ENCODE results near the gene SLC10A1. TPM values are rescaled to one million over a fixed set of nuclear protein-coding genes. Genes with fewer than 3 reads are reported as not detected.
A peak's percentile ranks its signal among the peaks of the same experiment; 100 is the strongest.

Gene SLC10A1
- total and polyA plus RNA-seq, 5 donors from 2014 or later, result 0.17 to 0.39 (median 0.21) TPM; not detected in 2

GRCh38 chr14:69794791-69795190, 2.2 kb downstream of the SLC10A1 start:
- H3K27me3 ChIP-seq (ENCODE audit: control insufficient read depth, insufficient read depth, low read length), result no peaks in the 10 kb centered on the region
- DNase-seq (no peak), ATAC-seq (ENCODE audit: low read depth in 2 of 2) (no peak)
- Mint-ChIP-seq H3K4me1 (no peaks in the 10 kb centered on the region), H3K9me3 (no peaks in the 10 kb centered on the region), H3K4me3 (no peak overlapping the region), H3K27ac (no peak overlapping the region), H3K36me3 (no peaks in the 10 kb centered on the region), H3K27me3 (peaks cover 8% of the 10 kb centered on the region)
- H3K9me3 ChIP-seq (ENCODE audit: control insufficient read depth in 2 of 2, low read length in 2 of 2), result no peaks in the 10 kb centered on the region
- no peak overlapping the region for H3K4me3 ChIP-seq (ENCODE audit: low read depth, low read length)
- no peaks in the 10 kb centered on the region for H3K4me1 ChIP-seq (ENCODE audit: control insufficient read depth, insufficient read depth, low read length, poor library complexity, severe bottlenecking)
- H3K36me3 ChIP-seq (ENCODE audit: control insufficient read depth, insufficient read depth, low read length), result no peaks in the 10 kb centered on the region
- no peak overlapping the region for H3K27ac ChIP-seq (ENCODE audit: insufficient read depth, low read length, poor library complexity, severe bottlenecking)

GRCh38 chr14:69792887-69793421, 4.1 kb downstream of the SLC10A1 start:
- Mint-ChIP-seq H3K27me3 (no peaks in the 10 kb centered on the region), H3K4me1 (no peaks in the 10 kb centered on the region), H3K27ac (no peak overlapping the region), H3K9me3 (no peaks in the 10 kb centered on the region), H3K4me3 (no peak overlapping the region), H3K36me3 (no peaks in the 10 kb centered on the region)
- ATAC-seq (ENCODE audit: low read depth in 2 of 2) (no peak), DNase-seq (no peak)
- Histone ChIP-seq H3K4me3 (ENCODE audit: low read depth, low read length) (no peak overlapping the region), H3K36me3 (ENCODE audit: control insufficient read depth, insufficient read depth, low read length) (no peaks in the 10 kb centered on the region), H3K9me3 (ENCODE audit: control insufficient read depth in 2 of 2, low read length in 2 of 2) (no peaks in the 10 kb centered on the region), H3K4me1 (ENCODE audit: control insufficient read depth, insufficient read depth, low read length, poor library complexity, severe bottlenecking) (no peaks in the 10 kb centered on the region), H3K27ac (ENCODE audit: insufficient read depth, low read length, poor library complexity, severe bottlenecking) (no peak overlapping the region), H3K27me3 (ENCODE audit: control insufficient read depth, insufficient read depth, low read length) (no peaks in the 10 kb centered on the region)

GRCh38 chr14:69789118-69789640, 7.9 kb downstream of the SLC10A1 start:
- H3K27me3 Mint-ChIP-seq, result no peaks in the 10 kb centered on the region

GRCh38 chr14:69786603-69787002, 10.4 kb downstream of the SLC10A1 start:
- no peaks in the 10 kb centered on the region for H3K9me3 Mint-ChIP-seq
- H3K4me1 Mint-ChIP-seq, result peaks cover 0 to 5% (median 0%) of the 10 kb centered on the region in 4 donors
- Histone ChIP-seq H3K27ac (ENCODE audit: insufficient read depth, low read length, poor library complexity, severe bottlenecking) (no peak overlapping the region), H3K4me3 (ENCODE audit: low read depth, low read length) (no peak overlapping the region), H3K27me3 (ENCODE audit: control insufficient read depth, insufficient read depth, low read length) (no peaks in the 10 kb centered on the region), H3K9me3 (ENCODE audit: control insufficient read depth in 2 of 2, low read length in 2 of 2) (no peaks in the 10 kb centered on the region), H3K4me1 (ENCODE audit: control insufficient read depth, insufficient read depth, low read length, poor library complexity, severe bottlenecking) (no peaks in the 10 kb centered on the region), H3K36me3 (ENCODE audit: control insufficient read depth, insufficient read depth, low read length) (peaks cover 5% of the 10 kb centered on the region)
- peaks cover 7% of the 10 kb centered on the region for H3K36me3 Mint-ChIP-seq
- H3K27me3 Mint-ChIP-seq, result no peaks in the 10 kb centered on the region
- ATAC-seq (ENCODE audit: low read depth in 2 of 2) (no peak), DNase-seq (no peak)
- H3K4me3 Mint-ChIP-seq, result no peak overlapping the region
- no peak overlapping the region for H3K27ac Mint-ChIP-seq

More at GRCh38 chr14:69789118-69789640, 7.9 kb downstream of the SLC10A1 start:
- no peak overlapping the region for H3K27ac Mint-ChIP-seq
- Histone ChIP-seq H3K4me1 (ENCODE audit: control insufficient read depth, insufficient read depth, low read length, poor library complexity, severe bottlenecking) (no peaks in the 10 kb centered on the region), H3K27ac (ENCODE audit: insufficient read depth, low read length, poor library complexity, severe bottlenecking) (no peak overlapping the region), H3K4me3 (ENCODE audit: low read depth, low read length) (no peak overlapping the region), H3K36me3 (ENCODE audit: control insufficient read depth, insufficient read depth, low read length) (peaks cover 5% of the 10 kb centered on the region), H3K27me3 (ENCODE audit: control insufficient read depth, insufficient read depth, low read length) (no peaks in the 10 kb centered on the region), H3K9me3 (ENCODE audit: control insufficient read depth in 2 of 2, low read length in 2 of 2) (no peaks in the 10 kb centered on the region)
- peaks cover 7% of the 10 kb centered on the region for H3K36me3 Mint-ChIP-seq
- DNase-seq (no peak), ATAC-seq (ENCODE audit: low read depth in 2 of 2) (no peak)
- H3K4me3 Mint-ChIP-seq, result no peak overlapping the region
- no peaks in the 10 kb centered on the region for H3K9me3 Mint-ChIP-seq
- H3K4me1 Mint-ChIP-seq, result no peaks in the 10 kb centered on the region

DNA sequence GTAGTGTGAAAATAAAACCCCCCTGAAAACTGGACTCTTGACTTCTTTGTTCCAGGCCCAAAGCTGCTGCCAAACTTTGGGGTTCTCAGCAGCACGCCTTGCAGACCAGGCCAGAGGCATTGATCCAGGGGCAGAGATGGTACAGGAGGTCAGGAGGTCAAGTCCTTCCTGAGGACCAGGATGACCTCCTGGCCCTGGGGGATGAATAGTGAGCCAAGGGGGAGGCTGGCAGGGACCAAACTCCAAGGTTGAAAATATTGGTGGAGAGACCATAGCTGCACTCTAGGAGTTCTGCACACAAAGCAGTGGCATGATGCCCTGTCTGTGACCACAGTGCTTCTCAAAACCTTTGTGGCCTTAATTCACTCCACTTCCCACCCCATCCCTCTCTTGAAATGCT, 12.1 kb downstream of the SLC10A1 start:
- Mint-ChIP-seq H3K27me3 (no peaks in the 10 kb centered on the region), H3K9me3 (no peaks in the 10 kb centered on the region), H3K36me3 (peaks cover 11% of the 10 kb centered on the region), H3K27ac (no peak overlapping the region), H3K4me3 (no peak overlapping the region), H3K4me1 (peaks cover 2 to 13% (median 8%) of the 10 kb centered on the region in 4 donors)
- Histone ChIP-seq H3K27me3 (ENCODE audit: control insufficient read depth, insufficient read depth, low read length) (no peaks in the 10 kb centered on the region), H3K4me1 (ENCODE audit: control insufficient read depth, insufficient read depth, low read length, poor library complexity, severe bottlenecking) (no peaks in the 10 kb centered on the region), H3K36me3 (ENCODE audit: control insufficient read depth, insufficient read depth, low read length) (peaks cover 10% of the 10 kb centered on the region), H3K27ac (ENCODE audit: insufficient read depth, low read length, poor library complexity, severe bottlenecking) (no peak overlapping the region), H3K9me3 (ENCODE audit: control insufficient read depth in 2 of 2, low read length in 2 of 2) (no peaks in the 10 kb centered on the region), H3K4me3 (ENCODE audit: low read depth, low read length) (no peak overlapping the region)
- ATAC-seq (ENCODE audit: low read depth in 2 of 2) (no peak), DNase-seq (no peak)

- ATAC-seq (ENCODE audit: low read depth in 2 of 2), result no peak
- peaks cover 48% of the 10 kb centered on the region for H3K36me3 ChIP-seq (ENCODE audit: control insufficient read depth, insufficient read depth, low read length)
- H3K27ac Mint-ChIP-seq, result no peak overlapping the region
- no peak overlapping the region for H3K4me3 Mint-ChIP-seq
- no peaks in the 10 kb centered on the region for H3K9me3 Mint-ChIP-seq
- no peaks in the 10 kb centered on the region for H3K9me3 ChIP-seq (ENCODE audit: control insufficient read depth in 2 of 2, low read length in 2 of 2)
- H3K27ac ChIP-seq (ENCODE audit: insufficient read depth, low read length, poor library complexity, severe bottlenecking), result no peak overlapping the region
- H3K4me1 ChIP-seq (ENCODE audit: control insufficient read depth, insufficient read depth, low read length, poor library complexity, severe bottlenecking), result peaks cover 23% of the 10 kb centered on the region
- H3K4me3 ChIP-seq (ENCODE audit: low read depth, low read length), result no peak overlapping the region
- no peaks in the 10 kb centered on the region for H3K27me3 ChIP-seq (ENCODE audit: control insufficient read depth, insufficient read depth, low read length)
- DNase-seq, result no peak
- H3K27me3 Mint-ChIP-seq, result peaks cover 4% of the 10 kb centered on the region
- H3K36me3 Mint-ChIP-seq, result peaks cover 30% of the 10 kb centered on the region
- peaks cover 30 to 45% (median 34%) of the 10 kb centered on the region in 4 donors for H3K4me1 Mint-ChIP-seq
Observed at GRCh38 chr14:69780952-69781351, 16.1 kb downstream of the SLC10A1 start.

DNA sequence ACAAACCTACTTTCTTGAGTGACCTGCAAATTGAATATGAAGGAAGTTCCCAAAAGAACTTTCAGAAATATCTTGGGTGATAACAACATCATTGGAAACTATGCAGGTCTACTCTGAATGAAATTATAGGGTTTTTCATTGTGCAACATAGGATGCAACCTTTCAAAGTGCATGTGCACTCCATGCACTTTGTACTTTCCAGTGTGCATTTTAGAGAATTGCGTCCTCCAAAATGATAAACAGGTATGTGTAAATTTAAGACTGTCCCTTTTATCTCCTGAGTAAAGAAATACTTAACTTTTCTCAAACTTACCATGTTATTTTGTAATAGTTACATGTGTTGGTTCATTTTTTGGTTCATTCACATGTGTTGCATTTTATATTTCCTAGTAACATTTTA, 16.9 kb downstream of the SLC10A1 start:
- H3K36me3 Mint-ChIP-seq, result peaks cover 37% of the 10 kb centered on the region
- peaks cover 29% of the 10 kb centered on the region for H3K4me1 ChIP-seq (ENCODE audit: control insufficient read depth, insufficient read depth, low read length, poor library complexity, severe bottlenecking)
- H3K4me1 Mint-ChIP-seq, result peaks cover 34 to 53% (median 38%) of the 10 kb centered on the region in 4 donors
- peaks cover 53% of the 10 kb centered on the region for H3K36me3 ChIP-seq (ENCODE audit: control insufficient read depth, insufficient read depth, low read length)
- H3K9me3 Mint-ChIP-seq, result no peaks in the 10 kb centered on the region
- H3K9me3 ChIP-seq (ENCODE audit: control insufficient read depth in 2 of 2, low read length in 2 of 2), result no peaks in the 10 kb centered on the region
- H3K27me3 Mint-ChIP-seq, result peaks cover 4% of the 10 kb centered on the region
- no peak overlapping the region for H3K27ac ChIP-seq (ENCODE audit: insufficient read depth, low read length, poor library complexity, severe bottlenecking)
- ATAC-seq (ENCODE audit: low read depth in 2 of 2) (no peak), DNase-seq (no peak)
- H3K4me3 Mint-ChIP-seq, result no peak overlapping the region
- no peaks in the 10 kb centered on the region for H3K27me3 ChIP-seq (ENCODE audit: control insufficient read depth, insufficient read depth, low read length)
- no peak overlapping the region for H3K27ac Mint-ChIP-seq
- no peak overlapping the region for H3K4me3 ChIP-seq (ENCODE audit: low read depth, low read length)

DNA sequence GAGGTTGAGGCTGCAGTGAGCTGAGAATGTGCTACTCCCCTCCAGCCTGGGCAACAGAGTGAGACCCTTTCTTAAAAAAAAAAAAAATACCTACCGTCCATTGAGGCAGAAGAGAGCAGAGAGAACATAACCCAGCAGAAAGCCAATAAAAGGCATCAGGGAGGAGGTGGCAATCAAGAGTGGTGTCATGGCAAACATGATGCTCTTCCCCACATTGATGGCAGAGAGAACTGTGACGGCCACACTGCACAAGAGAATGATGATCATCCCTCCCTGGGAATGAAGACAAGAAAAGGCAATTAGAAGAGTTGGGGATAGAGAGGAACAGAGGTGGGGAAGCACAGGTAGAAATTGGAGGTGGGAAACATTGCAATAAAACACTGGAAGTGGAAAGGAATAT, 18.0 kb downstream of the SLC10A1 start:
- ATAC-seq (ENCODE audit: low read depth in 2 of 2), result no peak
- H3K9me3 Mint-ChIP-seq, result no peaks in the 10 kb centered on the region
- Histone ChIP-seq H3K36me3 (ENCODE audit: control insufficient read depth, insufficient read depth, low read length) (peaks cover 59% of the 10 kb centered on the region), H3K27me3 (ENCODE audit: control insufficient read depth, insufficient read depth, low read length) (no peaks in the 10 kb centered on the region), H3K4me1 (ENCODE audit: control insufficient read depth, insufficient read depth, low read length, poor library complexity, severe bottlenecking) (peaks cover 29% of the 10 kb centered on the region), H3K27ac (ENCODE audit: insufficient read depth, low read length, poor library complexity, severe bottlenecking) (no peak overlapping the region), H3K9me3 (ENCODE audit: control insufficient read depth in 2 of 2, low read length in 2 of 2) (no peaks in the 10 kb centered on the region), H3K4me3 (ENCODE audit: low read depth, low read length) (no peak overlapping the region)
- peaks cover 47% of the 10 kb centered on the region for H3K36me3 Mint-ChIP-seq
- H3K27me3 Mint-ChIP-seq, result peaks cover 4% of the 10 kb centered on the region
- H3K4me1 Mint-ChIP-seq, result peaks cover 39 to 63% (median 44%) of the 10 kb centered on the region in 4 donors
- no peak for DNase-seq
- H3K4me3 Mint-ChIP-seq, result peak overlapping the region in 2 of 4 donors; percentile 5 to 42
- peak overlapping the region in 1 of 3 donors; percentile 21 for H3K27ac Mint-ChIP-seq

All from CD4-positive, CD25-positive, alpha-beta regulatory T cell (primary cell).